Measurements from ENCODE around the gene WDR72.
"Not testable (repeated sequence)": the region's sequence is repeated elsewhere in the genome, so short reads cannot be mapped to it uniquely, and the experiment has no call there.

WDR72 gene

DNA sequence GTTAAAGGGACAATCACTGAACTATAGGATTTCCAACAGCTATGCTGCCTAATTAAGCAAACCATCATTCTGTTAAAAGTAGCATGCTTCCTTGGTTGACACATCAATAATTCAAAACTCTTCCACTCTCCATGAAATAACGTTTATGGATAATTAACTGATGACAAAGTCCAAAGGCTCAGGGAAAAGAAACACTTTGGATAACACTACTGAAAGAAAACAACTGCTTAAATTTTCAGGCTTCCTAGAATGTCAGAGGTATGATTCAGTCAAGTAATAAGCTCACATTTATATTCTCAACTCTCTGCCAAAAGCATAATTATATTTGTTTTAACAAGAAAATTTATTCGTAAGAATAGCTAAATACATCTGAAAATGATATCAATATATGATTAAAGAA lies 49.6 kb downstream of the WDR72 start:
- no peak for FAIRE-seq
- no peak for TF ChIP-seq CTCF (IDR thresholded peaks at IDR 0.05; ENCODE audit: insufficient read depth, missing control alignments)
- no peak for DNase-seq (ENCODE audit: insufficient read length, low spot score)

GRCh38 chr15:53695365-53695764 lies 64.1 kb downstream of the WDR72 start:
- FAIRE-seq, result no peak

DNA sequence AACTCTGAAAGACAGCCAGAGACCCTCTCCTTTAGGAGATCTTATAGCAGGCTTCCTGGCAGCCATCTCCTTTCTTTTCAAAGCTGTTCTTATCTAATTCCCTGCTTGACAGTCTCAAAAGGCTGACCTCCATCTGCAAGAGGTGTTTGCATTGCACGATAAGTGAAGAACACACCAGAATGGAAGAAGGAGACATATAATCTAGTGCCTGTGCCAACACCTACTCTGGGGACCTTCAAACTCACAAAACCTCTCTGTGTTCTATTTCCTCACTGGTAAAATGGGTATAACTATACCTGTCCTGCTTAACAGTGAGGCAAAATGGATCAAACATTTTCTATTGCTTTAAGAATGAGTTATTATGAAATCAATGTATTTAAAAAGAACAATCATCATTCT lies 65.0 kb downstream of the WDR72 start:
- FAIRE-seq, result no peak
- DNase-seq (ENCODE audit: insufficient read length, low spot score), result no peak

More at GRCh38 chr15:53695365-53695764, 64.1 kb downstream of the WDR72 start:
- no peak for DNase-seq (ENCODE audit: insufficient read length, low spot score)
- TF ChIP-seq CTCF (IDR thresholded peaks at IDR 0.05; ENCODE audit: insufficient read depth, missing control alignments), result no peak

GRCh38 chr15:53693729-53694475 lies 65.6 kb downstream of the WDR72 start:
- no peak for FAIRE-seq

More for the DNA sequence above, 65.0 kb downstream of the WDR72 start:
- TF ChIP-seq CTCF (IDR thresholded peaks at IDR 0.05; ENCODE audit: insufficient read depth, missing control alignments), result no peak

DNA sequence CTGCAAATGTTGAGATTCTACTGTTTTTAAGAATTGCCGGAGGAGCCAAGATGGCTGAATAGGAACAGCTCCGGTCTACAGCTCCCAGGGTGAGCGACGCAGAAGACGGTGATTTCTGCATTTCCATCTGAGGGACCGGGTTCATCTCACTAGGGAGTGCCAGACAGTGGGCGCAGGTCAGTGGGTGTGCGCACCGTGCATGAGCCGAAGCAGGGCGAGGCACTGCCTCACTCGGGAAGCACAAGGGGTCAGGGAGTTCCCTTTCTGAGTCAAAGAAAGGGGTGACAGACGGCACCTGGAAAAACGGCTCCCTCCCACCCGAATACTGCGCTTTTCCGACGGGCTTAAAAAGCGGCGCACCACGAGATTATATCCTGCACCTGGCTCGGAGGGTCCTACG lies 75.3 kb downstream of the WDR72 start:
- not testable (repeated sequence) for FAIRE-seq; DNase-seq (ENCODE audit: insufficient read length, low spot score)

More at GRCh38 chr15:53693729-53694475, 65.6 kb downstream of the WDR72 start:
- no peak for TF ChIP-seq CTCF (IDR thresholded peaks at IDR 0.05; ENCODE audit: insufficient read depth, missing control alignments)
- DNase-seq (ENCODE audit: insufficient read length, low spot score), result no peak

DNA sequence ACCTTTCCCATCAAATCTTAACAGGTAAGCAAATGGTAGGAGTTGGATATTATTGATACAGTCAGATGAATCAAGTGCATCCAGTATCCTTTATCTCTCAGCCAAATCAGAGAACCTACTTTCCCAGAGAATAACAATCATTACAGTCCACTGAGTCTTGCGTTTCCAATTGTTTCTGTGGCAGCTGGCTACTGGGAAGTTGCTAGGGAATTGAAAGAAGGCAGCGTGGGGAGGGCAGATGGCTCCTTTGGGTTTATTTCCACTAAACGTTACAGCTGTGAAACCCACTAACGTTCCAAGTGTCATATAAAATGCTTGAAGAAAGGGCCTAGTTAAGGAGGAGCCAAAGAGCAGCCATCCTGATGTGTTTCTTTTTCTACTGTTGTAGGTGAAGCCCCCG lies 78.4 kb downstream of the WDR72 start:
- DNase-seq (ENCODE audit: insufficient read length, low spot score) (no peak), FAIRE-seq (no peak)
- no peak for TF ChIP-seq CTCF (IDR thresholded peaks at IDR 0.05; ENCODE audit: insufficient read depth, missing control alignments)

- no peak for DNase-seq (ENCODE audit: insufficient read length, low spot score)
- FAIRE-seq, result no peak
- TF ChIP-seq CTCF (IDR thresholded peaks at IDR 0.05; ENCODE audit: insufficient read depth, missing control alignments), result no peak
Observed at GRCh38 chr15:53675832-53676231, 83.6 kb downstream of the WDR72 start.
